HG02852 (cell line): Measurements from ENCODE around the gene MYO9A.
A peak's percentile ranks its signal among the peaks of the same experiment; 100 is the strongest.
"Not testable (repeated sequence)": the region's sequence is repeated elsewhere in the genome, so short reads cannot be mapped to it uniquely, and the experiment has no call there.

ENCODE experiments used
- ATAC-seq: cut with Tn5 transposase; IDR thresholded peaks from one replicate; pipeline ENCODE4 v1.9.1; 2021; ENCODE audit warnings: mild to moderate bottlenecking, moderate library complexity; ENCODE audit not compliant: unreplicated experiment

MYO9A gene

DNA sequence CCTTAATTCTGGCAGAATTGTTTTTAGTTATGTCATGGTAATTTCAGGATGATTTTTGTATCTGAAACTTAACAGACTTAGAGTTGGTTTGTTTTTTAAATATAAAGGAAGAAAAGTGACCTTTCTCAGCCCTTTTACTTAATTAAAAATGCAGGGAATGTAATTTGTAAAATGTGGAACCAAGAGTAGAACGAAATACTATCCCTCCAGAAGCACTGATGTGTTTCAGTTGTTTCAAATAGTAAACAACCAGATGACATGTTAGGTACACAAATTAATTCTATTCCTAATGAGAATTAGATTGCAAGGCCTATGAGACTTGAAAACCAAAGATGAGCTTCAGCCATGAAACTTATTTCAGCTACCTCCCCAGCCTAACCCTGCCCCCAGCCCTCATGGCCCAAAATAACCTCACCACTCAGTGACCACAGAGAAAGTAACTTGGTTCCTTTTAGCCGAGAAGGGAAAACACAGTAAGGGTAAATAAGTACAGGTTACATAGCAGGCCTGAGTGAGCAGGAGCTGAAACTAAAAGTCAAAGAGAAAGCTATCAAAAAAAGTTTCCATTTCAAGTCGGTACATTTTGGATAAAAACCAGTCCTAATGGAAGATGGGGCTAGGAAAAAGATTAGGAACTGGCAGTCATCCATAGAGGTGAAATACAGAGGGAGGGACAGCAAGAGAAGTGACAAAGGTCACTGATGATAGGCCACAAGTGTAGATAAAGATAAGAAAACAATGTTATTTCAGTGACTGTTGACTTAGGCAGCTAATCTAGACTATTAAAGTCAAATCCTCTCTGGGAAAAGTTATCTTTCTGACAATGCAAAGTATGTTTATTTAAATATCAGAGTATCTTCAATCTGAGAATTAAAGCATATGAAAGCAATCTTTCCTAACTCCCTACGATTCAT is 23.5 kb upstream of the MYO9A start:
- peak; percentile 100 for ATAC-seq

GRCh38 chr15:72140088-72140487 is 22.1 kb upstream of the MYO9A start:
- no peak for ATAC-seq

GRCh38 chr15:72139667-72140066 is 21.7 kb upstream of the MYO9A start:
- no peak for ATAC-seq

- ATAC-seq, result no peak
Measured at GRCh38 chr15:72136170-72137051, 18.5 kb upstream of the MYO9A start.

DNA sequence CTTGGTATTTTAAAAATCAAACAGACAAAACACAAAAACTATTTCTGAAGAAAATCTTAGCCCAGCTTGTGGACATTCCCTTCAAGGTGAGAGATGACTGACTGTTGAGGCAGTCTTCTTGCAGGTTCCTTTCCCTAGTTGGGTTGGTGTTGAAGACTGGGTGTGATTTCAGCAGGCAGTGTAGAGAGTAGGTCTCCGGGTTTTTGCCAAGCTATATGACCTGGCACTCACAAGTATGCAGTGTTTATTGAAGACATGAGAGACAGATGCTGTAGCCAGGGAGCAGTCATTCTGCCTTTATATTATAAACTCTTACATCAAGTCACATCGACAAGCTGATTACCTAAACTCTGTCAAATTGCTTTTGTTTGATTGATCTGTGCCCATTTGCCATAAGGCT is 17.8 kb upstream of the MYO9A start:
- ATAC-seq, result no peak

- no peak for ATAC-seq
Measured at GRCh38 chr15:72133211-72133610, 15.3 kb upstream of the MYO9A start.

DNA sequence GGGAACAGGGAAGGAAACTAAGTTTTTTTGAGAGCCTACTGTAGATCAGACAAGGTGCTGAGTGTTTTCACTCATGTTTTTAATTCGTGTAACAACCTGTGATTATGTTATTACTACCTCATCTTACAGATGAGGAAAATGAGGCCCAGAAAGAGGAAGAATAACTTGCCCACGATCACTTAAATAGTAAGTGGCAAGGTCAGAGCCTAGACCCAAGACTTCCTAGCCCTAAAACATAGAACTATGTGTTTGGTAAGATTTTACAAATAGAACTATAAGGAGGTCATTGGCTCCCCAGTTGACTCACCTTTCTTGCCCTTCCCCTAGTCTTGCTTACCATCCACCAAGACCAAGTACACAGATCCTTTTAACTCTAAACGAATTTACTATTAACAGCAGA is 14.0 kb upstream of the MYO9A start:
- ATAC-seq, result no peak

- no peak for ATAC-seq
Measured at GRCh38 chr15:72130272-72130671, 12.3 kb upstream of the MYO9A start.

- ATAC-seq, result no peak
Measured at GRCh38 chr15:72128359-72128758, 10.4 kb upstream of the MYO9A start.

DNA sequence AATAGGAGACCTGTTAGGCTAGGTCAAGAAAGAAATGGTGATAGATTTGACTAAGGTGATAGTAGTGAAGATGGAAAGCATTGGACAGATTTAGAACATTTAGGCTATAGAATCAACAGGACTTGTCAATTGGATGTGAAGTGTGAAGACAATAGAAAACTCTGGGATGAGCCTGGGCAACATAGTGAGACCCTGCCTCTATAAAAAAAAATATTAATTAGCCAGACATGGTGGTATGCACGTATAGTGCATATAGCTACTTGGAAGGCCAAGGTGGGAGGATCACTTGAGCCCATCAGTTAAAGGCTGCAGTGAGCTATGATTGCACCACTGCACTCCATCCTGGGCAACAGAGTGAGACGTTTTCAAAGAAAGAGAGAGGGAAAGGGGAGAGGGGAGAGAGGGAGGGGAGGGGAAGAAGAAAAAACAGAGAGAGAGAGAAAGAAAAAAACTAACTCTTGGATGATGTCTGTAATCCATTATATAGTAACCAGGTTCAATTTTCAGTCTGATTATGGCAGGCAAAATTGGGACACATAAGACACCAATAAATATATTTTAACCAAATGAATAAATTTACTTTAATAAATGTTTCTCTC is 9.9 kb upstream of the MYO9A start:
- no peak for ATAC-seq

- ATAC-seq, result no peak
Measured at GRCh38 chr15:72124218-72124617, 6.3 kb upstream of the MYO9A start.

DNA sequence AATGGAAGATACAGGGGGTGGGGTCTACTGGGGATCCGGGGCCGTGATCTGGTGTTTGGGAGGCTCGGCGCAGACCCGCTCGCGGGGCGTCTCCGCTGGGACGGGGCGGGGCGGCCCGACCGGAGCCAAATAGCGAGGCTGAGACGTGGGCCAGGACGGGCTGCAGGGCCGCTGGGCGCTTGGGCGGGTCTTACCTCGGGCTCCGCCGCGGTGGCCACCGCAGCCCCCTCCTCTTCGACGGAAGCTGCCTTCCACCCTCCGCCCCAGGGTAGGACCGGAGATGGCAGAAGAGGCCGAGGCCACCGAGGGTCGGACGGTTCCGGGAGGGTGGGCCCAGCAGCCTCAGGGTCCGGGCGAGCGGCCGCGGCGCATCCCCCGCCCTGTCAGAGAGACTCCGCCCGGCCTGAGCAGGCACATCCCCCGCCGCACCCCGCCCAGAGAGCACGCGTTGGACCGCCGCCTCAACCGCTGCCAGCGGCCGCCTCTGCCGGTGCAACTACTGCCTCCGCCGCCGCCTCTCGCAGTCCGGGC is 399 bp downstream of the MYO9A start:
- ATAC-seq, result peak; percentile 67

DNA sequence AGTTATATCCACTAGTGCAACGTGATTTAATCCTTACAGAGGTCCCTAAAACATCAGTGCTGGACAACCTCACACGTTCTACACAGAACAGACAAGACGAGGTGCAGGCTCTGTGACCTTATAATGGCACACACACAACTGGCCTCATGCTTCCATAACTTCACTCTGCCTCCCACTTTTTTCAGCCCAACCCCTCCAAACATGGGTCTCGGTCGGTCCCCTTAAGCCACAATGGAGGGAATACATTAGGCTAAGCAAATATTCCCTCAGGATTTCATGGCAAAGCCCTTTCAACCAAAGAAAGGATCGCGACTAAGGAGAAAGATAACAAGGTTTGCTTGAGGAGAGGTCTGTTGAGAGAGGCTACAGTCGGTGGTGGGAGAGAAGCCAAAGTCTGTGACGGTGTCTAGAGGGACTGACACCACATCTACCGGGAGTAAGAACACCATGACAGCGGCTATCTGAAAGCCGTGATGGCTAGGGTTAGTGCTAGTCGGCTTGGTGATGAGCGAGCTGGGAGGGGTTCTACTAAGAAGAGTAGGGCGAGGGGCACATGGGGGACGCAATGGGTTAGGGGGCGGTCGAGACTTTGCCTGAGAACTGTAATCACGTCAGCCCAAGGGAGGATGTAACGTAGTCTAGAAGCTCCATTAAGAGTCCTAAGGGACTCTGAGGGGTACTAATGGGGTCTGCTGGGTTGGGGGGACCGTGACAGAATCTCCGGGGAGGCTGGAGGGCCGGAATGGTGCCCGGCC is 1.0 kb downstream of the MYO9A start:
- no peak for ATAC-seq

DNA sequence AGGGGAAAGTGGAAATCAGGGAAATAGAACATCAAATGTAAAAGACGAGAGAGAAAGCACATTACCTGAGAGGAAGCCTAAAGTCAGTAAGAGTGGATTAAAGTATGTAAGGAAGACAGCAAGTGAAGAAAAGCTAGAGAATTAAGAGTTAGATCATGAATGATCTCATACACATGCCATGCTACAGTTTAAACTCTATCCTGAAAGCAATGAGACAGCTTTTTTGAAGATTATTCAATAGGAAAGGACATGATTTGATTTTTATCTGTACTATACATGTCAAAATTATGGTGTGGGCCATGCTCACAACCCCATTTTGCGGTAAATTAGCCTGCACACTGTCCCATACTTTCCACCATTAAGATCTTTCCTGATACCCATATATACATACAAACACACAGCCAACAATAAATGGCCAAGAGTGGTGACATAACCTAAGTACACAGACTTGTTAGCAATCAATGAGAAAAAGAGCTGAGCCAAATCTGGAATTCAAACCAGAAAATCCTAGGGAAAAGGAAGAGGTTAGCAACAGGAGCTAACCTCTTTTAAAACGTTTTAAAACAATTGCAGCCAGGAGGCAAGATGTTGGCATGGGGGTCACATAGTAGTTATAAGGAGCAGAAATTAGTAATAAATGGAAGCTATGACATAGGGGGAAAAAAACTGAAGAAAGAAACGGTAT is 4.5 kb downstream of the MYO9A start:
- ATAC-seq, result no peak

GRCh38 chr15:72112805-72113204 is 5.1 kb downstream of the MYO9A start:
- ATAC-seq, result no peak

DNA sequence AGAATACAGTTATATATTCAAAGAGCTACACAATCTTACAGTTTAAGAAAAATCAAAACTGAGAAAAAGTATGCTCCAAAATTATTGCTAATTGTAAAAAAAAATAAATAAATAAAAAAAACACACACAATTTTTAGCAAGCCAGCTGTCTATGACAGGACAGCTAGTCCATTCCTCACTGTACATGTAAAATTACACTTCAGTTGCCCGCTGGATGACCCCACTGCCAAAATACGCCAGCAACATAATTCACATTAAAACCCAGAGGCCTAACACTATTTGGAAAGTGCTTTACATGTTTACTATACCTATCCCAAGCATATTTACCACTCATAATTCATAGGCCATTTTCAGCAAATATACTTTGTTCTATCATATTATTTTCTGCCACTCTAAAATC is 5.8 kb downstream of the MYO9A start:
- ATAC-seq, result no peak

DNA sequence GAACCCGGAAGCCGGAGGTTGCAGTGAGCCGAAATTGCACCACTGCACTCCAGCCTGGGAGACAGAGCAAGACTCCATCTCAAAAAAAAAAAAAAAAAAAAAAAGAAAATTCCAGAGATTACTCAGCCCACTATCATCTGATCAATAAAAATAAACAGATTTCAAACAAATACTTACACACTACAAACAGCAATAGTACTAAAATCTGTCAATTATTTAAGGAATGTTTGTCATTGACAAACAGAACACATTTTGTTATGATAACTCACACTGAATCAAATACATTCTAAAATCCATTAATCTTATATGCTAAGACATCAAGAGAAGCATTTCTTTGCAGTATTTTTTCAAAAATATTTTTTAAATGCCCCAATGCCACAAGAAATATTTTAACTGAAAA is 7.6 kb downstream of the MYO9A start:
- ATAC-seq, result no peak

DNA sequence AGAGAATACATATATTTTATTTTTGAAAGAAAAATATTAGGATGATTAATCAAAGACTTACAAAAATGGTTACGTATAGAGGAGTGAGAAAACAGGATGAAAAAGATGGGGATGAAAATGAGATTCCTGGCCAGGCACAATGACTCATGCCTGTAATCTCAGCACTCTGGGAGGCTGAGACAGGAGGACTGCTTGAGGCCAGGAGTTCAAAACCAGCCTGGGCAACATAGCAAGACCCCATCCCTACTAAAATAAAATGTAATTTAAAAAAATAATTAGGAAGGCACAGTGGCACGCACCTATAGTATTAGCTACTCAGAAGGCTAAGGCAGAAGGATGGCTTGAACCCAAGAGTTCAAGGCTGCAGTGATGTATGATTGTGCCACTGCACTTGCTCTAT is 11.9 kb downstream of the MYO9A start:
- ATAC-seq, result no peak

DNA sequence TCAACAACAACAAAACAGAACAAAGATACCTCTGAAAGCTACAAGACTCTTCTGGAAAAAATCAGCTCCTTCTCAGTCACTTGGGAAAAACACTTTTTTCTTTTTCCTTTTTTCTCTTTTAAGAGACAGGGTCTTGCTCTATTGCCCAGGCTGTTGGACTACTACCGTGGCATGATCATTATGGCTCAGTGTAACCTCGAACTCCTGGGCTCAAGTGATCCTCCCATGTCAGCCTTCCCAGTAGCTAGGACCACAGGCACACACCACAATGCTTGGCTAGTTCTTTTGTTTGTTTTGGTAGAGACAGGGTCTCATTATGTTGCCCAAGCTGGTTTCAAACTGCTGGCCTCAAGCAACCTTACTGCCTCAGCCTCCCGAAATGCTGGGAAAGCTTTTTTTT is 12.8 kb downstream of the MYO9A start:
- no peak for ATAC-seq

GRCh38 chr15:72100551-72100950 is 17.4 kb downstream of the MYO9A start:
- not testable (repeated sequence) for ATAC-seq
